Renal cortical epithelial cell (primary cell): Measurements from ENCODE around the gene ADAD2. TPM values are rescaled to one million over a fixed set of nuclear protein-coding genes. Genes with fewer than 3 reads are reported as not detected.

ENCODE experiments used
- DNase-seq: peaks from one replicate; pipeline ENCODE4 v3.0.0-alpha.2; 2011; ENCODE audit warnings: low read depth
- total RNA-seq: library from RNA; depleted of rRNA; stranded (reverse); fragments of >200 nt; gene quantifications from 2 replicates; pipeline ENCODE4 v1.2.3, GENCODE V29; 2014

The ADAD2 gene
- total RNA-seq, 1 donor from 2014 or later, result not detected

GRCh38 chr16:84223456-84223855, 32.5 kb downstream of the ADAD2 start:
- DNase-seq, result peak; percentile 18

- no peak for DNase-seq
Observed at GRCh38 chr16:84224554-84224953, 33.6 kb downstream of the ADAD2 start.

GRCh38 chr16:84225126-84225525, 34.2 kb downstream of the ADAD2 start:
- no peak for DNase-seq

DNA sequence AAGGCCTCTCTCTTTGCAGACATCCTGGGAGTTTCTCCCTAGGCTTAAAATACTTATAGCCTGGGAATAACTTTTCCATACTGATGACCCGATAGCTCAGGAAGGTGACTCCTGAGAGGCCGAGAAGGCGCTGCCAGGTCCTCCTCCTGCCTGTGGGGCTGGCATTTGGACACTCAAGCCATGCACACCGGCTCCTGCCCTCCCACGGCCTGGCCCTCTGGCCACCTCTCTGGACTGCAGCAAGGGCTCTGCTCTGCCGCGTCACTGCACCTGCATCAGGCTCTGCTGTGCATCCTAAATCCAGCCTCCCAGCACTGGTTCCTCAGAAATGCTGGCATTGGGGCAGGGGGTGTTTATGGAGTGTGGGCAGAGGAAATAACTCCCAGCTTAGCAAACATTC, 34.6 kb downstream of the ADAD2 start:
- no peak for DNase-seq

GRCh38 chr16:84226026-84226425, 35.1 kb downstream of the ADAD2 start:
- no peak for DNase-seq

DNA sequence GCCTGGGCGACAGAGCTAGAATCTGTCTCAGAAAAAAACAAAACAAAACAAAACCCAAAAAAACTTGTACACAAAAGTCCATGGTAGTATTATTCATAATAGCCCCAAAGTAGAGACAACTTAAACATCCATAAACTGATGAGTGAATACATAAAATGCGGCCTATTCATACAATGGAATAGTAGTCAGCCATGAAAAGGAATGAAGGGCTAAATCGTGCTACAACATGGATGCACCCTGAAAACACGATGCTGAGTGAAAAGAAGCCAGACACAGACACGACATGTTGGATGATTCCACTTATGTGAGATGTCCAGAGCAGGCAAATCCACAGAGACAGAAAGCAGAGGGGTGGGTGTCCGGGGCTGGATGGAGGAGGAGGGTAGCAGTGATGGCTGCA, 36.6 kb downstream of the ADAD2 start:
- DNase-seq, result no peak

DNA sequence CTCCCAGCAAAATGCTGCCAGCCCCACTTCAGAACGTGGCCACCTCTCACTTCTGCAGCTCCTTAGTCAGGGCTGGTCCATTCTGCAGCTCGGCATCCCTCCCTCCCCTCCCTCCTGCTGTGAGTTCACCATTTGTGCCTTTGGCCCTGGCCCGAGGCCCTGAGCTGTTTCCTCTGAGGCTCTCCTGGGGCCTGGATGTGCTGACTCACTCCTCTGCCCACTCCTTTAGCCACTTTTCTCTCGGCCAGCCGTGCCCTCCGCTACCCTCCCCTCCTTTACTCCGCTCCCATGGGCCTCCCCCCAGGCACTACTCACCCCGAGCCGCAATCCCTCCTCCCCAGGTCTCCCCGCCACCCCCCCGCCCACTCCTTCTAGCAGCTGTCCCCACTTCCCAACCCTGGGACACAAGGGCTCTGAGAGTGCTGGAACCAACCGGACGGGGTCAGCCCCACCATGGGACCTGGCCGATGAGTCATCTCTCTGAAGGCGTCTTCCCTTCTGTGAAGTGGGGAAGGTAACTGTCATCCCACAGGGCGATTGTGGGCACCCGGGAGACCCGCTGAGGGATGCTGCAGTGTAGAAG, 37.4 kb downstream of the ADAD2 start:
- peak; percentile 89 for DNase-seq

DNA sequence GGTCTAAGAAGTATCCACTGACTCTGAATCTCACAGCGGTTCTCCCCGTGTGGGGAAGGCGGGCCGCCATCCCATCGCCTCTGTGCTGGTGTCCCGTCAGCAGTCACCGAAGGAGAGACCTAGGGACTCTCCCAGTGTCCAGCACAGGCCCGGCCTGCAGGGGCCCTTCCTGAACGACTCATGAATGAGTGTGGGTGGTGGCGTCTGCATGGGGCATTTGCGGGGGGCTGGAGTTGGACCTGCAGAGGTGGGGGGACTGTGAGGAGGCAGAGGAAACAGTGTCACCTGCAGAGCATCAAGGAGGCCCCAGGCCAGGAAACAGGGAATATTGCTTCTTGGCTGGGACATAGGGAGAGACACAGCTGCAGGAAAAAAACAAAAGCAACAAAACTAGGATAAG, 38.5 kb downstream of the ADAD2 start:
- DNase-seq, result no peak

DNA sequence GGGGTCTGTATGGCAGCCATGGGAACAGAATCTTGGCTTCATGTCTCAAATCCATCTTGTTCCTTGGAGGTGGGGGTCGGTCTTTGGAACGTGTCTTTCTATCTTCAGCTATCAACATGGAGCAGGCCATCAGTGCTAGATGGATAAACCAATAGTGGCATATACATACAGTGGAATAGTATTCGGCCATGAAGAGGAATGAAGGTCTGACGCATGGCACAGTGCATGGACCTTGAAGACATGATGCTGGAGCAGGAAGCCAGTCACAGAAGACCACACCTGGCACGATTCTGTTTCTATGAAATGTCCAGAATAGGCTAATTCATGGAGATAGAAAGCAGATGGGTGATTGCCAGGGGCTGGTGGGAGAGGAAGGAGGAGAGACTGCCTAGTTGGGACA, 41.1 kb downstream of the ADAD2 start:
- no peak for DNase-seq

- DNase-seq, result no peak
Observed at GRCh38 chr16:84232969-84233368, 42.0 kb downstream of the ADAD2 start.

GRCh38 chr16:84233748-84234147, 42.8 kb downstream of the ADAD2 start:
- no peak for DNase-seq

DNA sequence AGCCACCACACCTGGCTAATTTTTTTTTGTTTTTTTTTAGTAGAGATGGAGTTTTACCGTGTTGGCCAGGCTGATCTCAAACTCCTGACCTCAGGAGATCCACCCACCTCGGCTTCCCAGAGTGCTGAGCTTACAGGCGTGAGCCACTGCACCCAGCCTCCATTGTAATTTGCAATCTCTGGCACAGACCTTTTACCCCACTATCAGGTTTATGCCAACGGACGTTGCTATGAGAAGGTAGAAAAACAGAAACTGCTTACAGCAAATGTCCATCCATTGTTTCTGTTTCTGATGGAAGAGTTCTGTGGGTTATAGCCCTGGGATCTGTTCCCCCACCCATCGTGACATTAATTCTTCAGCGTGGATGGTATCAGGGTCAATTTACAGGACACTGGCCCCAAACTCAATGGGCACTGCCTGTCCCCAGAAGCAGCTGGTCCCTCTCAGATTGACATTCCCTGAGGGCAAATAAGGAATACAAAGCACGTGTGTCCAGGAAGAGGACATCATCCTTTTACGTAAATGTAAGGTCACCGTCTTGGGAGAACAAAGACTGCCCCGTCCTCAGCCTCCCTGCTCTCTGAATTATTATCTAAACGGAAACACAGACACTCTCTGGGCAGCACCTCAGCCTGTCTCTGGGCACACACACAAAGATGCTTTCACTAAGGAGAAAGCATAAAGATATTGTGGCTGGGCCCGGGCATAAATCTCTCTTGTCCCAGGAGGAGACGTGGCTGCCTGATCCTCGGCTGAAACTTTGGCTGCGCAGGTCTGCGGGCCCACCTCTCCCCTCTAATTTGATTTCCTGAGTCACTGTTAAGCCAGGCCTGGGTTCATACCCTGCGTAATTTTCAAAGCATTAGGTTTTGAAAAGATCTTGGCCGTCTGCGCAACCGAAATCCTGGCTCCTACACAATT, 43.6 kb downstream of the ADAD2 start:
- no peak for DNase-seq

- DNase-seq, result no peak
Observed at GRCh38 chr16:84236671-84237070, 45.7 kb downstream of the ADAD2 start.

DNA sequence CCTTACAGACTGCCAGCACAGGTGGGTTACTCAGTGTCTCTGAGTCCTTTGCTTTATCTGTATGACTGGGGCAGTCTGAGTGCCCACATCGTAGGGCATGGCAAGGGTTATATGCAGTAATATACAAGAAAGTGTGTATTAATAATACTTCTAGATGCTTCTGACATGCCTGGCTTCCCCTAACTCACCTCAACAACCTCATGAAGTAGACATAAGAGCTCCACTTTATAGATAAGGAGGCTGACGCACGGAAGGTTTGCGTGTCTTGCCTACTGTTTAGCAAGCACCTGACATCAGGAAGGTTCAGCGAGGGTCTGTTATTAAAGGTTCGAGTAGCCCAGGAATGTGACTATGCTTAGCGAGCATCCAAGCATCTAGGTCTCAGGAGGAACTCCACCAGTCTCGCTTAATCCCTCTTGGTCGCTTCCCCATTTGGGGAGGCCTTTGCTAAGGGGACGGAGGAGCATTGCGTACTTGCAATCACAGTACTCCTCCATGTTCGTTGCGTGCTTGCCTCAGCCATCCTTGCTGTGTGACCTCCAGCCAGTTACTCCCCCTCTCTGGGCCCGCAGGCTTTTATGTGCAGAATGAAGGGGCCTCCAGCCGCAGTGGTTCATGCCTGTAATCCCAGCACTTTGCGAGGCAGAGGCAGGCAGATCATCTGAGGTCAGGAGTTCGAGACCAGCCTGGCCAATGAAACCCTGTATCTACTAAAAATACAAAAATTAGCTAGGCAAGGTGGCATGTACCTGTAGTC, 47.2 kb downstream of the ADAD2 start:
- DNase-seq, result no peak

GRCh38 chr16:84239141-84239769, 48.3 kb downstream of the ADAD2 start:
- no peak for DNase-seq

DNA sequence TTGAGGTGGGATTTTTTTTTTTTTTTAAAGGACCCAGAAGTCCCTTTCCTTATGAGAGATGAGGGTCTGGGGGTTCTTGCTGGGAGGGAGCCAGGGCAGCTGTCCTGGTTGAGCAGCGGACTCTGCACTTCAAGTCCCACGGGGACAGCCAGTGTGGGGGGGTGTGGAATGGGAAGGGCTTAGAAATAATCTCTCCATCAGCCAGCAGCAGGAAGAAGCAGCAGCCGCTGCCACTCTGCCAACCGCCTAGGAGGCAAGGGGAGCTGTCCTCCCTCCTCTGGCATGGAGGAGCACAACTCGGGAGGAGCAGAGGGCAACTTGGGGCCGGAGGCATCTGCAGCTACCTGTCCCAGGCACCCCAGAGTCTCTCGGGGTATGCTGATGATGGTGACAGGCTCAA, 49.0 kb downstream of the ADAD2 start, which contains the start of gene KCNG4:
Gene KCNG4 (minus strand): TSS at position 104 of the 400 bp plus-strand sequence. CDS start 2,527 bp downstream, outside the sequence.
- DNase-seq, result no peak

DNA sequence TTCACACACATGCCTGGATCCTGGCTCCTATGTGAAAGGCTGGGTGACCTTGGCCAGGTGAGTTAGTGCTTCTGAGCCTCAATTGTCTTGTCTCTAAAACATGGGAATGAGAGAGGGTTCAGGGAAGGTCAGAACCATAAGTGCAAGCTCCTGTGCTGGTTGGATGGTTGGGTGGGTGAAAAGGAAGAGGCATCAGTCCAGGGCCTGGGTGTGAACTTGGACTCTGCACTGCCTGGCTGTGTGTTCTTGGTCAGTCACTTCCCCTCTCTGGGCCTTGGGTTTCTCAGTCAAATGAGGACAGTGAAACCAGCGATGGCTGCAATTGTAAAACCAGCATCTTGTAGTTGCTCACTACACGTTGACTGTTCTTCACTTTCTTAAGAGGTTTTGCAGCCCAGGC, 49.5 kb downstream of the ADAD2 start:
- no peak for DNase-seq

- no peak for DNase-seq
Observed at GRCh38 chr16:84241778-84242177, 50.8 kb downstream of the ADAD2 start.

- no peak for DNase-seq
Observed at GRCh38 chr16:84242839-84243238, 51.9 kb downstream of the ADAD2 start.

DNA sequence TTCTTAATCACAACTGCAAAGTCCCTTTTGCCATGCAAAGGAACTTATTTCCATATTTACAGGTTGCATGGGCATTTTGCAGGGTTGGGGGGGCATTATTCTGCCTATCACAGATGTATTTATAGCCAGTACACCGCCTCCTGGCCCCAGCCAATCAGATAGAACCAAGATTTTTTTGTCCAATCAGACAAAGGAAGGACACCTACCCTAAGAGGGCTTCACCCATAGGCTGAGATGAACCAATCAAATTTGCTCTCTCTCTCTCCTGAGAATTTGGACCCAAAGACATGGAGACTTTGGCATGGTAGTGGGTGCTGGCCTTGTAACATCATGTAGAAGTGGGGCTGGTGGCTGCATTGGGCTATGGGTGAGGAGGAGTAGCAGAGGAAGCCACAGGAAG, 52.8 kb downstream of the ADAD2 start:
- DNase-seq, result no peak

DNA sequence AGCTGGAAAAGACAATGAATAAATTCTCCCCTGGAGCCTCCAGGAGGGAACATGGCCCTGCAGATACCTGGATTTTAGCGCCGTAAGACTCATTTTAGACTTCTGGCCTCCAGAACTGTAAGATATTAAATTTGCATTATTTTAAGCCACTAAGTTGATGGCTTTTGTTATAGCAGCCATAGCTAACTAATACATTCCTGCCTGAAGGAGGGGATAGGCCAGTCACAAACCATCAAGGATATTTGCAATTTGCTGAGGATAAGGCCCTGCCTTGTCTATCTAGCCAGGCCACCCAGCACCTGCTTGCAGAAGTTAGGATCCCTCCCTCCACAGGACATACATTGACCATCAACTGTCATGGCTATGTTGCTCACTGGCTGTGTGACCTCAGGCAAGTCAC, 53.8 kb downstream of the ADAD2 start:
- no peak for DNase-seq
